B cell (primary cell): ENCODE results near the gene PGLYRP1. TPM values are rescaled to one million over a fixed set of nuclear protein-coding genes. Genes with fewer than 3 reads are reported as not detected.

ENCODE experiments used
- ATAC-seq: fragments of 200-7000 bp; cut with Tn5 transposase; one replicate; pipeline ENCODE4 v1.10.0; 2021; ENCODE audit warnings: low read depth, mild to moderate bottlenecking, moderate number of reproducible peaks, moderate library complexity
- CTCF ChIA-PET: fragments of 350-600 bp; sonication (Branson Sonifier 250); formaldehyde crosslinking; loops from one replicate; lab custom pipeline; 2021; ENCODE audit warnings: antibody characterized with exemption, inconsistent platforms; lab: Charles Lee
- POLR2A ChIA-PET: fragments of 350-600 bp; sonication (Branson Sonifier 250); formaldehyde crosslinking; loops from one replicate; lab custom pipeline; 2021; ENCODE audit warnings: antibody characterized with exemption; lab: Charles Lee
- DNase-seq: peaks from one replicate; pipeline ENCODE4 v3.0.0; 2013
- H2AFZ ChIP-seq: 2 replicates; pipeline ENCODE4 v1.6.1; 2012; ENCODE audit warnings: mild to moderate bottlenecking, low read depth, low read length; ENCODE audit not compliant: insufficient read depth, poor library complexity, severe bottlenecking
- H3K27ac ChIP-seq, 2 donors: 1 replicate in 1 of 2; 2 replicates in 1 of 2; pipeline ENCODE4 v1.5.1; 2012 to 2013; ENCODE audit warnings: low read length in 2 of 2, mild to moderate bottlenecking in 2 of 2, moderate library complexity in 1 of 2
- H3K27me3 ChIP-seq, 4 experiments: fragments of 200-600 bp in 1 of 4; sonication (generic) in 1 of 4; replicated peaks in 1 of 4; 1 replicate in 2 of 4; 2 replicates in 2 of 4; pipeline versions ENCODE4 v1.6.1 to v1.7.0; 2013 to 2016; ENCODE audit warnings: low read length in 3 of 4, mild to moderate bottlenecking in 2 of 4, mixed read lengths in 1 of 4, moderate library complexity in 1 of 4; ENCODE audit not compliant: insufficient read depth in 4 of 4, control insufficient read depth in 3 of 4; ENCODE audit errors: control extremely low read depth in 1 of 4
- H3K36me3 ChIP-seq, 2 experiments: replicated peaks in 1 of 2; 1 replicate in 1 of 2; 2 replicates in 1 of 2; pipeline versions ENCODE4 v1.6.1 to v1.7.1; 2013; ENCODE audit warnings: low read length in 1 of 2; ENCODE audit not compliant: insufficient read depth in 2 of 2, control insufficient read depth in 1 of 2; ENCODE audit errors: control extremely low read depth in 1 of 2, extremely low read depth in 1 of 2
- H3K4me1 ChIP-seq, 2 donors: fragments of 200-600 bp in 1 of 2; sonication (generic) in 1 of 2; 1 replicate in 1 of 2; 2 replicates in 1 of 2; pipeline versions ENCODE4 v1.5.1 to v1.6.1; 2013 to 2017; ENCODE audit warnings: low read length in 2 of 2; ENCODE audit not compliant: control insufficient read depth in 2 of 2, insufficient read depth in 2 of 2
- H3K4me2 ChIP-seq: replicated peaks from 2 replicates; pipeline ENCODE3; 2012; ENCODE audit warnings: mild to moderate bottlenecking, low read depth, low read length; ENCODE audit not compliant: poor library complexity, severe bottlenecking
- H3K4me3 ChIP-seq, 5 experiments: fragments of 200-600 bp in 1 of 5; sonication (generic) in 1 of 5; 1 replicate in 3 of 5; 2 replicates in 2 of 5; pipeline versions ENCODE4 v1.5.1 to v1.7.0; 2011 to 2016; ENCODE audit warnings: low read length in 4 of 5, mild to moderate bottlenecking in 4 of 5, low read depth in 2 of 5, control low read depth in 1 of 5, moderate library complexity in 1 of 5; ENCODE audit not compliant: insufficient read depth in 1 of 5; ENCODE audit errors: control extremely low read depth in 1 of 5, extremely low read depth in 1 of 5
- H3K79me2 ChIP-seq: fragments of 200-600 bp; sonication (generic); one replicate; pipeline ENCODE4 v1.6.0; 2016; ENCODE audit warnings: low read length; ENCODE audit not compliant: control insufficient read depth, insufficient read depth
- H3K9ac ChIP-seq: fragments of 200-600 bp; sonication (generic); 2 replicates; pipeline ENCODE4 v1.6.1; 2017; ENCODE audit warnings: mild to moderate bottlenecking, low read length, moderate library complexity
- H3K9me3 ChIP-seq, 3 donors: one replicate each; pipeline versions ENCODE4 v1.6.1 to v1.7.1; 2013; ENCODE audit warnings: low read length in 2 of 3; ENCODE audit not compliant: control insufficient read depth in 2 of 3, insufficient read depth in 1 of 3; ENCODE audit errors: control extremely low read depth in 1 of 3
- H4K20me1 ChIP-seq: 2 replicates; pipeline ENCODE4 v1.6.0; 2012; ENCODE audit warnings: mild to moderate bottlenecking, low read length; ENCODE audit not compliant: insufficient read depth, control insufficient read depth, poor library complexity, severe bottlenecking
- H3K27ac Mint-ChIP-seq: one replicate; pipeline ENCODE4 v1.8.0; 2021; ENCODE audit warnings: mixed read lengths
- H3K27me3 Mint-ChIP-seq: one replicate; pipeline ENCODE4 v1.8.0; 2021; ENCODE audit warnings: mixed read lengths
- H3K4me1 Mint-ChIP-seq: one replicate; pipeline ENCODE4 v1.8.0; 2021; ENCODE audit warnings: mixed read lengths
- H3K4me3 Mint-ChIP-seq: one replicate; pipeline ENCODE4 v1.8.0; 2021; ENCODE audit warnings: mixed read lengths
- H3K9me3 Mint-ChIP-seq: one replicate; pipeline ENCODE4 v1.8.0; 2022; ENCODE audit warnings: mixed read lengths; ENCODE audit not compliant: insufficient read depth
- CTCF ChIP-seq: fragments of 200-600 bp; IDR thresholded peaks from one replicate; pipeline ENCODE4 v1.8.0; 2022; ENCODE audit warnings: antibody characterized with exemption, mild to moderate bottlenecking
- EZH2 ChIP-seq: IDR thresholded peaks from 2 replicates; pipeline ENCODE4 v1.6.1; 2012; ENCODE audit warnings: borderline replicate concordance, low read depth, mild to moderate bottlenecking, moderate library complexity, low read length; ENCODE audit not compliant: insufficient read depth, poor library complexity, severe bottlenecking
- WGBS: methylation state at CpG from one replicate; pipeline ENCODE4 v1.1.5; 2013; ENCODE audit warnings: missing lambda C conversion rate; ENCODE audit not compliant: insufficient coverage; 5-methylcytosine and 5-hydroxymethylcytosine counted together
- intact Hi-C: fragments of 100-400 bp; cut with micrococcal nuclease; formaldehyde crosslinking; loops from one replicate; pipeline ENCODE4 v1.10.0; 2022
- polyA plus RNA-seq: library from polyadenylated mRNA; depleted of rRNA; stranded (reverse); fragments of >200 nt; gene quantifications from 2 replicates; pipeline ENCODE4 v1.2.3, GENCODE V29; 2012
- total RNA-seq, 2 donors: library from RNA; stranded (reverse); fragments of 120-200 nt in 1 of 2; gene quantifications; 1 replicate in 1 of 2; 2 replicates in 1 of 2; pipeline versions ENCODE4 v1.2.3 to v1.2.4, GENCODE V29; 2013 to 2022

The PGLYRP1 gene
- total and polyA plus RNA-seq, 2 donors (not counting 1 experiment from before 2014, with no cell fraction given): not detected

GRCh38 chr19:46006411-46006810 is 16.4 kb downstream of the PGLYRP1 start:
- intact Hi-C loops: no loop called here
- POLR2A ChIA-PET: no interaction called here
- Histone ChIP-seq H3K79me2 (peaks cover 6% of the 10 kb centered on the region), H3K9me3 (no peaks in the 10 kb centered on the region), H3K36me3 (peaks cover 3 to 9% of the 10 kb centered on the region in 2 experiments), H3K27ac (no peak overlapping the region), H3K4me1 (no peaks in the 10 kb centered on the region), H3K4me3 (no peak overlapping the region), H2AFZ (no peak overlapping the region), H3K4me2 (no peak overlapping the region), H3K9ac (no peak overlapping the region), H4K20me1 (peaks cover under 1% of the 10 kb centered on the region), H3K27me3 (no peaks in the 10 kb centered on the region)
- Mint-ChIP-seq H3K4me3 (no peak overlapping the region), H3K4me1 (no peaks in the 10 kb centered on the region), H3K9me3 (no peaks in the 10 kb centered on the region), H3K27ac (no peak overlapping the region), H3K27me3 (no peaks in the 10 kb centered on the region)
- WGBS: 97% methylated on average over 13 of the region's 13 CpGs
- DNase-seq: no peak
- TF ChIP-seq EZH2 (no peak), CTCF (no peak)
- CTCF ChIA-PET: interaction anchor here (1.2 kb wide), 1 partner anchor 22 kb away, joined by 6 read pairs; no protein-coding TSS in a partner anchor
- ATAC-seq: no peak

- WGBS: 100% methylated on average over 7 of the region's 15 CpGs
- H3K9ac ChIP-seq: no peak overlapping the region
- no peak for TF ChIP-seq CTCF
- TF ChIP-seq EZH2: no peak
- no peak overlapping the region for H3K4me2 ChIP-seq
- H3K36me3 ChIP-seq: peaks cover 2 to 6% of the 10 kb centered on the region in 2 experiments
- peaks cover 0 to 6% (median 0%) of the 10 kb centered on the region in 3 donors for H3K9me3 ChIP-seq
- H3K9me3 Mint-ChIP-seq: no peaks in the 10 kb centered on the region
- no peak overlapping the region for H3K4me3 Mint-ChIP-seq
- H3K4me1 Mint-ChIP-seq: peaks cover 26% of the 10 kb centered on the region
- intact Hi-C loops: no loop called here
- peaks cover 0 to 16% (median 7%) of the 10 kb centered on the region in 4 experiments for H3K27me3 ChIP-seq
- no peak overlapping the region for H2AFZ ChIP-seq
- CTCF ChIA-PET: interaction anchor here (1.0 to 1.6 kb wide), 3 partner anchors 8 to 26 kb away, joined by 3 to 5 read pairs (median 3); no protein-coding TSS in a partner anchor
- DNase-seq (no peak), ATAC-seq (no peak)
- H3K27me3 Mint-ChIP-seq: peaks cover 20% of the 10 kb centered on the region
- H3K79me2 ChIP-seq: peaks cover 36% of the 10 kb centered on the region
- peaks cover 15 to 17% of the 10 kb centered on the region in 2 donors for H3K4me1 ChIP-seq
- no peak overlapping the region for H3K27ac Mint-ChIP-seq
- POLR2A ChIA-PET: no interaction called here
- peaks cover 34% of the 10 kb centered on the region for H4K20me1 ChIP-seq
- no peak overlapping the region for H3K4me3 ChIP-seq
- H3K27ac ChIP-seq: no peak overlapping the region
Measured at GRCh38 chr19:46002678-46003275, 20.1 kb downstream of the PGLYRP1 start.
